Mesothelial cell of epicardium (in vitro differentiated cells): Measurements from ENCODE around the gene ZNF536. TPM values are rescaled to one million over a fixed set of nuclear protein-coding genes. Genes with fewer than 3 reads are reported as not detected.

Source experiments
- DNase-seq, 2 experiments: peaks; one replicate each; pipeline ENCODE4 v3.0.0; 2021; ENCODE audit warnings: low spot score in 2 of 2; ENCODE audit not compliant: unreplicated experiment in 2 of 2
- H3K27ac Mint-ChIP-seq: 2 replicates; pipeline ENCODE4 v1.8.0; 2021; ENCODE audit warnings: mixed read lengths
- H3K27me3 Mint-ChIP-seq: 2 replicates; pipeline ENCODE4 v1.8.0; 2021; ENCODE audit warnings: low read depth, mixed read lengths
- H3K36me3 Mint-ChIP-seq: 2 replicates; pipeline ENCODE4 v1.8.0; 2021; ENCODE audit warnings: mixed read lengths
- H3K4me1 Mint-ChIP-seq: 2 replicates; pipeline ENCODE4 v1.8.0; 2021; ENCODE audit warnings: mixed read lengths
- H3K4me3 Mint-ChIP-seq: 2 replicates; pipeline ENCODE4 v1.8.0; 2021; ENCODE audit warnings: mild to moderate bottlenecking, moderate library complexity, mixed read lengths
- H3K9me3 Mint-ChIP-seq: 2 replicates; pipeline ENCODE4 v1.8.0; 2021; ENCODE audit warnings: mixed read lengths
- total RNA-seq: library from RNA; stranded (reverse); gene quantifications from 3 replicates; pipeline ENCODE4 v1.2.1, GENCODE V29; 2021
- TF ChIP-seq, protein P1 (sequence below): fragments of 200-600 bp; sonication (generic); IDR thresholded peaks from one replicate; pipeline ENCODE4 v1.5.0; 2021; ENCODE audit warnings: antibody characterized with exemption; ENCODE audit not compliant: unreplicated experiment

ZNF536 gene
- total RNA-seq, 1 donor from 2014 or later: 9.2 TPM

- Mint-ChIP-seq H3K27ac (no peak overlapping the region), H3K36me3 (no peaks in the 10 kb centered on the region), H3K4me3 (no peak overlapping the region), H3K9me3 (no peaks in the 10 kb centered on the region), H3K27me3 (peaks cover 14% of the 10 kb centered on the region), H3K4me1 (no peaks in the 10 kb centered on the region)
- no peak for DNase-seq
- TF ChIP-seq, protein P1, sequence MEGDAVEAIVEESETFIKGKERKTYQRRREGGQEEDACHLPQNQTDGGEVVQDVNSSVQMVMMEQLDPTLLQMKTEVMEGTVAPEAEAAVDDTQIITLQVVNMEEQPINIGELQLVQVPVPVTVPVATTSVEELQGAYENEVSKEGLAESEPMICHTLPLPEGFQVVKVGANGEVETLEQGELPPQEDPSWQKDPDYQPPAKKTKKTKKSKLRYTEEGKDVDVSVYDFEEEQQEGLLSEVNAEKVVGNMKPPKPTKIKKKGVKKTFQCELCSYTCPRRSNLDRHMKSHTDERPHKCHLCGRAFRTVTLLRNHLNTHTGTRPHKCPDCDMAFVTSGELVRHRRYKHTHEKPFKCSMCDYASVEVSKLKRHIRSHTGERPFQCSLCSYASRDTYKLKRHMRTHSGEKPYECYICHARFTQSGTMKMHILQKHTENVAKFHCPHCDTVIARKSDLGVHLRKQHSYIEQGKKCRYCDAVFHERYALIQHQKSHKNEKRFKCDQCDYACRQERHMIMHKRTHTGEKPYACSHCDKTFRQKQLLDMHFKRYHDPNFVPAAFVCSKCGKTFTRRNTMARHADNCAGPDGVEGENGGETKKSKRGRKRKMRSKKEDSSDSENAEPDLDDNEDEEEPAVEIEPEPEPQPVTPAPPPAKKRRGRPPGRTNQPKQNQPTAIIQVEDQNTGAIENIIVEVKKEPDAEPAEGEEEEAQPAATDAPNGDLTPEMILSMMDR: no peak
Measured at GRCh38 chr19:30333291-30334065, 38.7 kb upstream of the ZNF536 start.

GRCh38 chr19:30334841-30335240, 37.3 kb upstream of the ZNF536 start:
- Mint-ChIP-seq H3K4me3 (no peak overlapping the region), H3K9me3 (no peaks in the 10 kb centered on the region), H3K27ac (no peak overlapping the region), H3K4me1 (no peaks in the 10 kb centered on the region), H3K36me3 (no peaks in the 10 kb centered on the region), H3K27me3 (peaks cover 8% of the 10 kb centered on the region)
- TF ChIP-seq, protein P1: no peak
- DNase-seq: no peak

DNA sequence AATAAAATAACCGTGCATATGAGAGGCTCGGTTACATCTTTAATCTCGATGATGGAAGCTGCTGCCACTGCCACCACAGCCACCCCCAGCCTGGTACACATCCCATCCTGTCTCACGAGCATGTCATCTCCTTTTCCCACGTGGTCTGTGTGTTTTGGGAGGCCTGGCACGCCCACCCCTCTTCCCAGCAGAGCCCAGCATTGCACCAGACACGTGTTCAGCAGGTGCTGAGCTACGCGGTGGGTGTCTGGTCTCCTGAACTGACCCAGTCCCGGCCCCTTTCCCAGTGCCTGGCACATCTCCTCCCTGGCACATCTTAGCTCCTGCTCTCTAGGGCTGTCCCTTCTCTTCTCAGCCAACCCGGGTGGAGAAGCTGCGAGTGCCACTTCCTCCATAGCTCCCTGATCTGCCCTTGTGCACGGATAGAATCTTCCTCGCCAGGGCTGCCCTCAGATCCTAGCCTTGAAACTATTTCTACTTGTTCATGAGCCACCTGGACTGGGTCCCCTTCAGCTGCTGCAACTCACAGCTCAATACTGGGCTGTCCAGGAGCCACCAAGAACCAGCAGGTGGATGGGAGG, 36.8 kb upstream of the ZNF536 start:
- Mint-ChIP-seq H3K4me3 (no peak overlapping the region), H3K27ac (no peak overlapping the region), H3K36me3 (no peaks in the 10 kb centered on the region), H3K4me1 (peaks cover under 1% of the 10 kb centered on the region), H3K9me3 (no peaks in the 10 kb centered on the region), H3K27me3 (peaks cover 8% of the 10 kb centered on the region)
- TF ChIP-seq, protein P1: no peak
- no peak for DNase-seq

DNA sequence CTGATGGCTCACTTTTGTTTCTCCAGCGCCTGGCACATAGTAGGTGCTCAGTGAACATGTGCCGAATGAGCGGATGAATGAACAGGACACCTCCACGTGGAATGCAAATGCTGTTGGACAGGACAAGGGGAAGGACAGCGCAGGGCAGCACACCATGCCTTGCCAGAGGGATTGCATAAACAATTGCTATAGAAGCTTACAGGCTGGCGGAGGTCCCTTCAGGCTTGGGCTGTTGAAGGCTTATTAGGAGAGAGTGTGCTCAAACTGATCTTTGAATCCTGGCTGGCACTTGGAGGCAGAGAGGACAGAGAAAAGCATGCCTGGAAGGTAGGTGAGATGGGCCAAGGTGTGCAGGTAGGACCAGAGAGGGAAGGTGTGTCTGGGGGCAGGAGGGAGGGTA, 35.9 kb upstream of the ZNF536 start:
- H3K9me3 Mint-ChIP-seq: no peaks in the 10 kb centered on the region
- no peak overlapping the region for H3K27ac Mint-ChIP-seq
- peaks cover 10% of the 10 kb centered on the region for H3K27me3 Mint-ChIP-seq
- H3K36me3 Mint-ChIP-seq: no peaks in the 10 kb centered on the region
- TF ChIP-seq, protein P1: no peak
- no peak overlapping the region for H3K4me3 Mint-ChIP-seq
- H3K4me1 Mint-ChIP-seq: peaks cover 7% of the 10 kb centered on the region
- DNase-seq: no peak

- H3K36me3 Mint-ChIP-seq: no peaks in the 10 kb centered on the region
- no peak overlapping the region for H3K27ac Mint-ChIP-seq
- TF ChIP-seq, protein P1: no peak
- peaks cover 13% of the 10 kb centered on the region for H3K4me1 Mint-ChIP-seq
- H3K9me3 Mint-ChIP-seq: no peaks in the 10 kb centered on the region
- no peak for DNase-seq
- peaks cover 5% of the 10 kb centered on the region for H3K27me3 Mint-ChIP-seq
- no peak overlapping the region for H3K4me3 Mint-ChIP-seq
Measured at GRCh38 chr19:30338041-30338456, 34.1 kb upstream of the ZNF536 start.
